GM12873 (cell line): ENCODE measurements around the gene RNF138.

ENCODE experiments used
- TF ChIP-seq, protein P1 (sequence below): IDR thresholded peaks from 2 replicates; pipeline ENCODE4 v1.5.1; 2012; ENCODE audit warnings: low read depth, mild to moderate bottlenecking, moderate library complexity, low read length, control low read depth; ENCODE audit not compliant: insufficient read depth; ENCODE audit errors: missing control alignments

The RNF138 gene

DNA sequence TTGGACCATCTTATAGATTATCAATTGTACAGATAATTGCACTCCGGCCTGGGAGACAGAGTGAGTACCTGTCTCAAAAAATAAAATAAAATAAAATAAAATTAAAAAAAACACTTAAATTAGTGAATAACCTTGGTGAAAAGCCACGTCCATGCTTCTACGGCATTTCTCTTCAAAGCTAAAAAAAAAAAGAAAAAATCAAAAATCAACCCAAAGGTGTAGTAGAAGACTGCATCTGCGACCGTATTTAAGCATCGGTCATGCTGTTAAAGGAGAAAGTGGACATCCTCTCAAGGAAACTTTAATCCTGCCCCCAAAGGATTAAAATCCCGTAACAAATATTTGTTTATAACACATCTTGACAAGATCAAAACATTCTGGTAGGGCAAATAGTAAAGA is 350 bp upstream of the RNF138 start:
- TF ChIP-seq, protein P1, sequence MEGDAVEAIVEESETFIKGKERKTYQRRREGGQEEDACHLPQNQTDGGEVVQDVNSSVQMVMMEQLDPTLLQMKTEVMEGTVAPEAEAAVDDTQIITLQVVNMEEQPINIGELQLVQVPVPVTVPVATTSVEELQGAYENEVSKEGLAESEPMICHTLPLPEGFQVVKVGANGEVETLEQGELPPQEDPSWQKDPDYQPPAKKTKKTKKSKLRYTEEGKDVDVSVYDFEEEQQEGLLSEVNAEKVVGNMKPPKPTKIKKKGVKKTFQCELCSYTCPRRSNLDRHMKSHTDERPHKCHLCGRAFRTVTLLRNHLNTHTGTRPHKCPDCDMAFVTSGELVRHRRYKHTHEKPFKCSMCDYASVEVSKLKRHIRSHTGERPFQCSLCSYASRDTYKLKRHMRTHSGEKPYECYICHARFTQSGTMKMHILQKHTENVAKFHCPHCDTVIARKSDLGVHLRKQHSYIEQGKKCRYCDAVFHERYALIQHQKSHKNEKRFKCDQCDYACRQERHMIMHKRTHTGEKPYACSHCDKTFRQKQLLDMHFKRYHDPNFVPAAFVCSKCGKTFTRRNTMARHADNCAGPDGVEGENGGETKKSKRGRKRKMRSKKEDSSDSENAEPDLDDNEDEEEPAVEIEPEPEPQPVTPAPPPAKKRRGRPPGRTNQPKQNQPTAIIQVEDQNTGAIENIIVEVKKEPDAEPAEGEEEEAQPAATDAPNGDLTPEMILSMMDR, result no peak

DNA sequence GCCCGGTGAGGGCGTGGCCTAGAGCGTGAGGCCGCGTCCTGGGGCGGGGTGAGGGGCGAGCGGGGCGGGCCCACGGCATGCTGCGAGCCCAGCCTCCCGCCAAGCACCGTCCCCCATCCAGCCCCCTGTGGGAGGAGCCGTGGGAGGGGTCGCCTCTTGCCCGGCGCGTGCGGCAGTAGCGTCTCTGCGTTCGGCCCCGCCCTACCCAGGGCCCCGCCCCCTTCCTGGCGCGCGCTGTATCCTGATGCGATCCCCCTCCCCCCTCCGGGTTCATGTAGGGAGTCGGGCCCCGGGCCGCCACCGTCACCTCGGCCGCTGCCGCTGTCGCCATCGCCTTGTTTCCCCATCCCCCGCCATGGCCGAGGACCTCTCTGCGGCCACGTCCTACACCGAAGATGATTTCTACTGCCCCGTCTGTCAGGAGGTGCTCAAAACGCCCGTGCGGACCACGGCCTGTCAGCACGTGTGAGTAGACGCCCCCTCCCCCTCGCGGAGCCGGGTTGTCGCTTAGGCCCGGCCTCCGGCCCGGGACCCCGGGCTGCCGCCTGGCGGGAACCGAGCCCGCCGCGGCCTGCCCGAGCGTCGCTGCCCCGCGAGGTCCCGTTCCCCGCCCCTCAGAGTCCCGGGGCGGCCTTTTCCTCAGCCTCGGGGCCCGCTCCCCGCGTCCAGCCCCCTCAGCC is 888 bp downstream of the RNF138 start:
- TF ChIP-seq, protein P1, result no peak

DNA sequence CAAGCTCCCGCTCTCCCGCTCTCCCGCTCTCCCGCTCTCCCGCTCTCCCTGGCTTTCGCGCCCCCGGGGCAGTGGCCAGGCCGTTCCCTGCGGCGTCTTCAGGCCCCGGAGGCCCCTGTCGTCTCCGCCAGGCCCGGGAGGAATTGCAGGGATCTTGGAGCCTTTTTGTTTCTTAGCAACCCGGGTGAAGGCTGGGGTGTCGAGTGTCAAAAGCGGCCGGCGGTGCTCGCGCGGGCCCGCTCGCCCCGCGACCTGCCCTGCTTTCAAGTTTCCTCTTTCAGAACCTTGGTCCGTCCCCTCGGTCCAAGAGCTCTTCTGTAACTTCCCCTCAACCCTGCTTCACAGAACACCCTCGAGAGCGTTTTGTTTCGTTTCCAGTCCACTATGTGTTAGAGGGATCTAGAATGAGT is 1.4 kb downstream of the RNF138 start:
- TF ChIP-seq, protein P1, result no peak

DNA sequence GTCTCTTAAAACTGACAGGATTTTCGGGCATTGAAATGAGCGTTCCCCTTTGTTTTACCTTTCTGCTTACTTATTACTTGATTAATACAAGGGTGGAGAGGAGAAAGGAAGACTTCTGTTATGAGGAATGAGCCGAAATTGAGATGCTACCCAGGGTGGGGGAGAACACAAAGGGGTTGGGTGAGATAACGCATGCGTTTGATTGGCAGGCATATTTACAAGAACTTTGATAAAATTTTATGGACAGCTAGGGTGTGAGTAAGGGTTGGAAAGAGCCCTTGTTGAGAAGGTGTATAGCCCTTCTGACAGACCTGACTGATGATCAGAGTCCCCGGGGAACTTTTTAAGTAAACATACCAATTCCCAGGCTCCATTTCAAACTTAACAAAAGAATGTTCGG is 1.8 kb downstream of the RNF138 start:
- TF ChIP-seq, protein P1, result no peak

DNA sequence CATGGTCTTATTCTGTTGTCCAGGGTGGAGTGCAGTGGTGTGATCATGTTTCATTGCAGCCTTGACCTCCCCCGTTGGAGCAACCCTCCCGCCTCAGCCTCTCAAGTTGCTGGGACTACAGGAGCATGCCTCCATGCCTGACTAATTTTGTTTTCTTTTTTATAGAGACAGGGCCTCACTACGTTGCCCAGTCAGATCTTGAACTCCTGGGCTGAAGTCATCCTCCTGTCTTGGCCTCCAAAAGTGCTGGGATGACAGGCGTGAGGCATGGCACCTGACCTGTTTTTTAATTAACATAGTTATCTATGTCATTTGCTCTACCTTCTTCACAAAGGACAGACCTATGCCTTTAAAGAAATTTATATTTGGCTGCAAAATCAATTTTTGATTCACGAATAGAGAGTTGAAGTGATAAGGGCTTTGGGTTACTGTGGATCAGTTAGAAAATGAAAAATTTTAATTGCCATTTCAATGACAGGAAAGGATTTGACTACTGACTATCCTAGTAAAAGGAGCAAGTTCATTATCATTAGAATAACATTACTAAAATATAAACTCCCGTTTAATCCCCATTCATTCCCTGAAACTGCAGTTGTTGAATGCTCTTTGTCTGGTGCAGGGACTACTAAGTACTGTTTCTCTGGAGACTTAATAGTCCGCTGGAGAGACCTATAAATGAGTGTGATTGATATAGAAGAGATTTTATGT is 3.7 kb downstream of the RNF138 start:
- TF ChIP-seq, protein P1, result no peak

- TF ChIP-seq, protein P1, result no peak
These were observed 4.2 kb downstream of the RNF138 start for GRCh38 chr18:32095900-32096229.

DNA sequence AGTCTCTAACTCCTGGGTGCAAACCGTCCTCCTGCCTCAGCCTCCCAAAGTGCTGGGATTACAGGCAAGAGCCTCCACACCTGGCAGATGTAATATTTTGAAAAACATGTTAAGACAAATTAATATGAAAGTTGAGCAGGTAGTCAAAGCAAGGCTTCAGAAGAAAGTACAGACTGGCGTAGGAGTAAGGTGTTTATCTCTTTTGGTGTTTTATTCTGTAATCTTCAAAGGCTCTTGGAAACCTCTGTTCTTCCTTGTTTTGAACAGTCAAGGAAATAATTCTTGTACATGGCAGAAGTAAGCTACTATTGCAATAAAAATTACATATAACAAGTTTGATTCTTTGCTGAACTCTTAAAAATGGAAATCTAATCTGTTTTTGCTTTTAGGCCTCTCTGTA is 5.3 kb downstream of the RNF138 start:
- TF ChIP-seq, protein P1, result no peak
